SK-N-SH (cell line): Measurements from ENCODE around the gene AMDHD1. TPM values are rescaled to one million over a fixed set of nuclear protein-coding genes. Genes with fewer than 3 reads are reported as not detected.

ENCODE experiments used
- CTCF ChIA-PET: fragments of 300-600, 350-600 bp; formaldehyde crosslinking; extraction: SDS; loops from one replicate; lab custom pipeline; 2021; lab: Yijun Ruan, JAX
- POLR2A ChIA-PET: fragments of 350-600 bp; sonication (Branson Sonifier 250); formaldehyde crosslinking; extraction: SDS; loops from one replicate; lab custom pipeline; 2020; ENCODE audit warnings: antibody characterized with exemption, inconsistent platforms; lab: Yijun Ruan, JAX
- DNase-seq: peaks from one replicate; pipeline ENCODE4 v3.0.0; 2012
- H2AFZ ChIP-seq: fragments of 200-600 bp; sonication (generic); 2 replicates; pipeline ENCODE4 v1.8.1; 2016; ENCODE audit warnings: antibody characterized with exemption, mild to moderate bottlenecking, low read depth
- H3F3A ChIP-seq: fragments of 200-600 bp; sonication (generic); replicated peaks from 2 replicates; pipeline ENCODE3; 2016; ENCODE audit warnings: antibody characterized with exemption, mild to moderate bottlenecking; ENCODE audit not compliant: insufficient read depth
- H3K27ac ChIP-seq, 2 experiments: fragments of 200-500 bp in 1 of 2; fragments of 200-600 bp in 1 of 2; sonication (Bioruptor generic) in 1 of 2; sonication (generic), shearing (Covaris generic) in 1 of 2; 2 replicates each; pipeline versions ENCODE4 v1.5.1 to v1.6.1; 2014 to 2016; ENCODE audit warnings: low read depth in 2 of 2, inconsistent platforms in 1 of 2, low read length in 1 of 2, mild to moderate bottlenecking in 1 of 2, mixed read lengths in 1 of 2
- H3K27me3 ChIP-seq: fragments of 200-600 bp; sonication (generic), shearing (Covaris generic); 2 replicates; pipeline ENCODE4 v1.6.1; 2016; ENCODE audit warnings: mixed run types; ENCODE audit not compliant: insufficient read depth
- H3K36me3 ChIP-seq, 2 experiments: fragments of 200-500 bp in 1 of 2; fragments of 200-600 bp in 1 of 2; sonication (Bioruptor generic) in 1 of 2; sonication (generic) in 1 of 2; replicated peaks in 1 of 2; 2 replicates each; pipeline versions ENCODE3 to v1.5.1; 2014 to 2016; ENCODE audit warnings: low read length in 1 of 2, mild to moderate bottlenecking in 1 of 2; ENCODE audit not compliant: insufficient read depth in 2 of 2, control insufficient read depth in 1 of 2
- H3K4me1 ChIP-seq, 2 experiments: fragments of 200-500 bp in 1 of 2; fragments of 200-600 bp in 1 of 2; sonication (Bioruptor generic) in 1 of 2; sonication (generic), shearing (Covaris generic) in 1 of 2; 2 replicates each; pipeline versions ENCODE4 v1.5.1 to v1.6.1; 2014 to 2016; ENCODE audit warnings: low read depth in 1 of 2, low read length in 1 of 2, mixed run types in 1 of 2; ENCODE audit not compliant: insufficient read depth in 2 of 2, control insufficient read depth in 1 of 2
- H3K4me2 ChIP-seq: fragments of 200-600 bp; sonication (generic), shearing (Covaris generic); 2 replicates; pipeline ENCODE4 v1.6.1; 2017; ENCODE audit warnings: mixed run types
- H3K4me3 ChIP-seq, 2 experiments: fragments of 200-500 bp in 1 of 2; fragments of 200-600 bp in 1 of 2; sonication (Bioruptor generic) in 1 of 2; sonication (generic), shearing (Covaris generic) in 1 of 2; 2 replicates each; pipeline versions ENCODE4 v1.5.1 to v1.8.1; 2014 to 2016; ENCODE audit warnings: low read depth in 2 of 2, inconsistent platforms in 1 of 2, low read length in 1 of 2, mild to moderate bottlenecking in 1 of 2, mixed read lengths in 1 of 2, moderate library complexity in 1 of 2
- H3K79me2 ChIP-seq: fragments of 200-600 bp; sonication (generic); 2 replicates; pipeline ENCODE4 v1.8.1; 2017; ENCODE audit warnings: mild to moderate bottlenecking; ENCODE audit not compliant: insufficient read depth
- H3K9ac ChIP-seq: fragments of 200-600 bp; sonication (generic); 2 replicates; pipeline ENCODE4 v1.6.1; 2017; ENCODE audit warnings: mixed run types
- H3K9me2 ChIP-seq: fragments of 200-600 bp; sonication (generic); 2 replicates; pipeline ENCODE4 v1.6.1; 2017; ENCODE audit warnings: mixed run types
- H3K9me3 ChIP-seq: fragments of 200-600 bp; sonication (generic); 2 replicates; pipeline ENCODE4 v1.6.1; 2017; ENCODE audit warnings: mixed run types, mild to moderate bottlenecking, moderate library complexity
- H4K20me1 ChIP-seq: fragments of 200-600 bp; sonication (generic); 2 replicates; pipeline ENCODE4 v1.6.1; 2017; ENCODE audit warnings: mild to moderate bottlenecking, mixed run types; ENCODE audit not compliant: insufficient read depth
- CHD2 ChIP-seq: fragments of 150-350 bp; IDR thresholded peaks from 2 replicates; pipeline ENCODE4 v1.6.1; 2018; ENCODE audit warnings: low read length; ENCODE audit not compliant: partially characterized antibody
- ELF1 ChIP-seq: IDR thresholded peaks from 2 replicates; pipeline ENCODE4 v1.4.0; 2012
- EP300 ChIP-seq, 2 experiments: IDR thresholded peaks; 2 replicates each; pipeline versions ENCODE4 v1.4.0 to v1.6.1; 2012; ENCODE audit warnings: borderline replicate concordance in 1 of 2, low read depth in 1 of 2, low read length in 1 of 2
- EZH2phosphoT487 ChIP-seq: fragments of 200-600 bp; sonication (generic); IDR thresholded peaks from 2 replicates; pipeline ENCODE4 v1.6.1; 2017; ENCODE audit warnings: low read depth, mixed run types, mild to moderate bottlenecking, antibody characterized with exemption, moderate library complexity, borderline replicate concordance
- FOXJ3 ChIP-seq: sonication (generic); formaldehyde crosslinking; IDR thresholded peaks from 2 replicates; pipeline ENCODE4 v1.5.1; 2020; ENCODE audit warnings: mild to moderate bottlenecking, missing genetic modification reagents
- FOXM1 ChIP-seq: IDR thresholded peaks from 2 replicates; pipeline ENCODE4 v1.4.0; 2012; ENCODE audit warnings: low read depth, mild to moderate bottlenecking
- GATA2 ChIP-seq: sonication (generic); formaldehyde crosslinking; IDR thresholded peaks from 2 replicates; pipeline ENCODE4 v1.5.0; 2020; ENCODE audit warnings: mild to moderate bottlenecking, missing genetic modification reagents
- JUND ChIP-seq: IDR thresholded peaks from 2 replicates; pipeline ENCODE4 v1.4.0; 2012
- MEF2A ChIP-seq: IDR thresholded peaks from 2 replicates; pipeline ENCODE4 v1.4.0; 2012; ENCODE audit warnings: low read depth, borderline replicate concordance
- MXI1 ChIP-seq: IDR thresholded peaks from 2 replicates; pipeline ENCODE4 v1.6.1; 2012; ENCODE audit warnings: mild to moderate bottlenecking, low read depth, low read length, improper control_type of control experiment
- NFIC ChIP-seq: IDR thresholded peaks from 2 replicates; pipeline ENCODE4 v1.4.0; 2012; ENCODE audit warnings: borderline replicate concordance
- POLR2AphosphoS5 ChIP-seq: IDR thresholded peaks from 2 replicates; pipeline ENCODE4 v1.6.1; 2012; ENCODE audit warnings: low read depth, low read length
- RFX5 ChIP-seq: IDR thresholded peaks from 2 replicates; pipeline ENCODE4 v1.6.1; 2012; ENCODE audit warnings: mild to moderate bottlenecking, improper control_type of control experiment, low read length
- RXRA ChIP-seq: IDR thresholded peaks from 2 replicates; pipeline ENCODE4 v1.4.0; 2012; ENCODE audit warnings: low read depth, mild to moderate bottlenecking, borderline replicate concordance
- SIN3A ChIP-seq: IDR thresholded peaks from 2 replicates; pipeline ENCODE4 v1.6.1; 2012; ENCODE audit warnings: low read depth, mild to moderate bottlenecking, low read length, moderate library complexity, borderline replicate concordance
- TCF12 ChIP-seq: IDR thresholded peaks from 2 replicates; pipeline ENCODE4 v1.4.0; 2012
- YY1 ChIP-seq: IDR thresholded peaks from 2 replicates; pipeline ENCODE4 v1.4.0; 2012; ENCODE audit warnings: low read depth, mild to moderate bottlenecking
- WGBS: methylation state at CpG from one replicate; pipeline ENCODE4 v1.1.6; 2017; ENCODE audit warnings: low lambda C conversion rate; 5-methylcytosine and 5-hydroxymethylcytosine counted together
- polyA plus RNA-seq, 3 experiments: library from polyadenylated mRNA; depleted of rRNA; stranded (reverse); fragments of >200 nt; gene quantifications; 2 replicates each; pipeline ENCODE4 v1.2.3, GENCODE V29; 2012
- TF ChIP-seq, protein P1 (sequence below): IDR thresholded peaks from 2 replicates; pipeline ENCODE4 v1.4.0; 2012; ENCODE audit warnings: low read depth
- TF ChIP-seq, protein P2 (sequence below): IDR thresholded peaks from 2 replicates; pipeline ENCODE4; 2012
- TF ChIP-seq, protein P3 (sequence below): fragments of 150-350 bp; IDR thresholded peaks from 2 replicates; pipeline ENCODE4 v1.6.1; 2016; ENCODE audit warnings: mild to moderate bottlenecking, low read depth, low read length
- TF ChIP-seq, protein P4 (sequence below): fragments of 150-350 bp; IDR thresholded peaks from 2 replicates; pipeline ENCODE4 v1.6.1; 2017; ENCODE audit warnings: antibody characterized with exemption, low read length, low read depth, borderline replicate concordance
- TF ChIP-seq, protein P5 (sequence below): IDR thresholded peaks from 2 replicates; pipeline ENCODE4 v1.4.0; 2012; ENCODE audit warnings: low read depth, borderline replicate concordance

AMDHD1 gene
- polyA plus RNA-seq, 1 of the 3 experiments (the other 2 are of a cell fraction), result 0.07 TPM

DNA sequence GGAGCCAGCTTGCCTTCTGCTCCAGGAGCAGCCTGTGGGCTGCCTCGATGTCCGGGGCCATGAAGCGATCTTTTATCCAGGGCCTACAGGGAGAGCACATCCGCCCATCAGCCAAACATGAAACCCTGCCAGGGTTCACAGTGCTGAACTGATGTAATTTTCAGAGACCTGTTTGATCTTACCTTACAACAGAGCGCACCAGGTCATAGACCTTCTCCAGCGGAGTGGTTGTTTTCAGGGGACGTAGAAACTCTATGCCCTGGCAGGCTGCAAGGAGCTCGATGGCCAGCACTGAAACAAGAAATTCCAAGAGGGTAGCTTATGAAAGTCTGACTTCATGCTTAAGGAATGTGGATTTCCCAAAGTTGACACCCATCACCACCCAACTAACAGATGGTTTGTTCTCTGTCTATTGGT lies 33.3 kb downstream of the AMDHD1 start:
- 63% methylated on average over 7 of the region's 8 CpGs for WGBS
- no peak overlapping the region for H3K27ac ChIP-seq
- TF ChIP-seq, protein P1, sequence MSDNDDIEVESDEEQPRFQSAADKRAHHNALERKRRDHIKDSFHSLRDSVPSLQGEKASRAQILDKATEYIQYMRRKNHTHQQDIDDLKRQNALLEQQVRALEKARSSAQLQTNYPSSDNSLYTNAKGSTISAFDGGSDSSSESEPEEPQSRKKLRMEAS, result no peak
- TF ChIP-seq TCF12, result no peak
- no peak for TF ChIP-seq NFIC
- TF ChIP-seq CHD2, result no peak
- TF ChIP-seq, protein P2, sequence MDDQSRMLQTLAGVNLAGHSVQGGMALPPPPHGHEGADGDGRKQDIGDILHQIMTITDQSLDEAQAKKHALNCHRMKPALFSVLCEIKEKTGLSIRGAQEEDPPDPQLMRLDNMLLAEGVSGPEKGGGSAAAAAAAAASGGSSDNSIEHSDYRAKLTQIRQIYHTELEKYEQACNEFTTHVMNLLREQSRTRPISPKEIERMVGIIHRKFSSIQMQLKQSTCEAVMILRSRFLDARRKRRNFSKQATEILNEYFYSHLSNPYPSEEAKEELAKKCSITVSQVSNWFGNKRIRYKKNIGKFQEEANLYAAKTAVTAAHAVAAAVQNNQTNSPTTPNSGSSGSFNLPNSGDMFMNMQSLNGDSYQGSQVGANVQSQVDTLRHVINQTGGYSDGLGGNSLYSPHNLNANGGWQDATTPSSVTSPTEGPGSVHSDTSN, result no peak
- TF ChIP-seq ELF1, result no peak
- no peak for TF ChIP-seq JUND
- no peak for TF ChIP-seq FOXM1
- no peaks in the 10 kb centered on the region for H3F3A ChIP-seq
- ChIA-PET POLR2A (no interaction called here), CTCF (interaction anchor here (1.0 kb wide), 1 partner anchor 58 kb away, joined by 3 read pairs; no protein-coding TSS in a partner anchor)
- no peak overlapping the region for H3K4me3 ChIP-seq
- no peak overlapping the region for H3K9ac ChIP-seq
- H3K4me2 ChIP-seq, result no peak overlapping the region
- H3K27me3 ChIP-seq, result no peaks in the 10 kb centered on the region; the same call in 1 of the 2 replicates
- H4K20me1 ChIP-seq, result no peaks in the 10 kb centered on the region
- H2AFZ ChIP-seq, result no peak overlapping the region
- no peaks in the 10 kb centered on the region for H3K9me2 ChIP-seq
- no peaks in the 10 kb centered on the region for H3K9me3 ChIP-seq
- H3K4me1 ChIP-seq, result no peaks in the 10 kb centered on the region
- H3K79me2 ChIP-seq, result no peaks in the 10 kb centered on the region
- H3K36me3 ChIP-seq, result no peaks in the 10 kb centered on the region
- no peak for DNase-seq

DNA sequence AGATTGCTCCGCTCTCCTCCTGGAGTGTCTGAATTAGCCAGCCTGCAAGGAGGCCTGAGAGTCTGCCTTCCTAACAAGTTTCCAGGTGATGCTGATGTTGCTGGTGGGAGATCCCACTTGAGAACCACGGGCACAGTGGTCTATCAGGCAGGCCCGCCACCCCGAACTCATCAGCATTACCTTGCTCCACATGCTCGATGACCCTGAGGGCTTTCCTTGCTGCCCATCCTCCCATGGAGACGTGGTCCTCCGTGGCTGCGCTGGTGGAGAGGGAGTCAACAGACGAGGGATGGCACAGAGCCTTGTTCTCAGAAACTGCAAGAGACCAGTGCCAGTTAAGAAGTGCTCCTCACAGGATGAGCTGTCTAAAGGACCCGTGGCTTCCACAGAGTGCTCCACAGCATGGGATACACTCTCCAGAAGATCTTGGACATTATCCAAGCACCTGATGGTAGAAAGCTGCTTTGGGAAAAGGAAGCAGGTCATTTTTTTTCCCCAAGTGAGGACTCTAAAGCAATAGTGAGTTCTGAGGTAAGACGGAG lies 34.7 kb downstream of the AMDHD1 start:
- Histone ChIP-seq H3K4me2 (no peak overlapping the region), H3K9me2 (no peaks in the 10 kb centered on the region), H3K4me3 (no peak overlapping the region), H4K20me1 (no peaks in the 10 kb centered on the region), H3K27me3 (no peaks in the 10 kb centered on the region; the same call in 1 of the 2 replicates), H3K9me3 (no peaks in the 10 kb centered on the region), H3K79me2 (no peaks in the 10 kb centered on the region), H3K27ac (no peak overlapping the region), H3K36me3 (no peaks in the 10 kb centered on the region), H3K9ac (no peak overlapping the region), H3K4me1 (no peaks in the 10 kb centered on the region), H3F3A (no peaks in the 10 kb centered on the region), H2AFZ (no peak overlapping the region)
- no peak for DNase-seq
- POLR2A ChIA-PET, result no interaction called here
- 59% methylated on average over 11 of the region's 11 CpGs for WGBS
- CTCF ChIA-PET, result interaction anchor here (1.6 to 1.7 kb wide), 3 partner anchors 17 to 59 kb away, joined by 5 to 9 read pairs (median 5); no protein-coding TSS in a partner anchor
- TF ChIP-seq YY1 (no peak), EP300 (IDR thresholded peaks at IDR 0.05; ENCODE audit: borderline replicate concordance in 1 of 2, low read depth in 1 of 2, low read length in 1 of 2) (no peak), MXI1 (no peak), RFX5 (no peak), MEF2A (no peak), CHD2 (no peak), POLR2AphosphoS5 (no peak), NFIC (no peak), SIN3A (no peak), FOXM1 (no peak), GATA2 (CRISPR knock-in tag) (no peak), FOXJ3 (CRISPR knock-in tag) (no peak), EZH2phosphoT487 (no peak), RXRA (no peak), TCF12 (no peak)
- TF ChIP-seq, protein P3, sequence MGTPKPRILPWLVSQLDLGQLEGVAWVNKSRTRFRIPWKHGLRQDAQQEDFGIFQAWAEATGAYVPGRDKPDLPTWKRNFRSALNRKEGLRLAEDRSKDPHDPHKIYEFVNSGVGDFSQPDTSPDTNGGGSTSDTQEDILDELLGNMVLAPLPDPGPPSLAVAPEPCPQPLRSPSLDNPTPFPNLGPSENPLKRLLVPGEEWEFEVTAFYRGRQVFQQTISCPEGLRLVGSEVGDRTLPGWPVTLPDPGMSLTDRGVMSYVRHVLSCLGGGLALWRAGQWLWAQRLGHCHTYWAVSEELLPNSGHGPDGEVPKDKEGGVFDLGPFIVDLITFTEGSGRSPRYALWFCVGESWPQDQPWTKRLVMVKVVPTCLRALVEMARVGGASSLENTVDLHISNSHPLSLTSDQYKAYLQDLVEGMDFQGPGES, result no peak
- TF ChIP-seq, protein P4, sequence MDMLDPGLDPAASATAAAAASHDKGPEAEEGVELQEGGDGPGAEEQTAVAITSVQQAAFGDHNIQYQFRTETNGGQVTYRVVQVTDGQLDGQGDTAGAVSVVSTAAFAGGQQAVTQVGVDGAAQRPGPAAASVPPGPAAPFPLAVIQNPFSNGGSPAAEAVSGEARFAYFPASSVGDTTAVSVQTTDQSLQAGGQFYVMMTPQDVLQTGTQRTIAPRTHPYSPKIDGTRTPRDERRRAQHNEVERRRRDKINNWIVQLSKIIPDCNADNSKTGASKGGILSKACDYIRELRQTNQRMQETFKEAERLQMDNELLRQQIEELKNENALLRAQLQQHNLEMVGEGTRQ, result no peak
- TF ChIP-seq, protein P5, sequence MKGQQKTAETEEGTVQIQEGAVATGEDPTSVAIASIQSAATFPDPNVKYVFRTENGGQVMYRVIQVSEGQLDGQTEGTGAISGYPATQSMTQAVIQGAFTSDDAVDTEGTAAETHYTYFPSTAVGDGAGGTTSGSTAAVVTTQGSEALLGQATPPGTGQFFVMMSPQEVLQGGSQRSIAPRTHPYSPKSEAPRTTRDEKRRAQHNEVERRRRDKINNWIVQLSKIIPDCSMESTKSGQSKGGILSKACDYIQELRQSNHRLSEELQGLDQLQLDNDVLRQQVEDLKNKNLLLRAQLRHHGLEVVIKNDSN, result no peak
